ENCODE data around the gene TRABD2A.
"Not testable (repeated sequence)": the region's sequence is repeated elsewhere in the genome, so short reads cannot be mapped to it uniquely, and the experiment has no call there.

The TRABD2A gene

DNA sequence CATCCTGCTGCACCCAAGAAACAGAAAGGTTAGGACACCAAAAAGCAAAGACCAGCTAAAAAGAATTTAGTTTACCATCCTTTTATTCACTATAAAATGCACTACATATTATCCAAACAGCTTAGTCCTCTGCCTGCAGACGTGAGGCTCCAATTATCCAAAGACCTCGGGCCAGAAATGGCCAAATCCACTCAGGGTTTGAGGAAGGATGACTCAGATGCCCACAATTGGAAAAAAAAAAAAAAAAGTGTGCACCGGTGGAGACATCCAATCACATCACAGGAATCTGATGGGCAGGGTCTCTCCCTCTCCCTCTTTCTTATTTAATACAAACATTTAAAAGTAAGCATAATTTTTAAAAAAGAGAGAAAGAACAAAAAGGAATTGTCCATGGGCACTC, 65.7 kb downstream of the TRABD2A start:
- no peak for DNase-seq

GRCh38 chr2:84811839-84812431, 68.9 kb downstream of the TRABD2A start:
- DNase-seq = no peak

- no peak for DNase-seq
Measured at GRCh38 chr2:84808279-84808678, 72.6 kb downstream of the TRABD2A start.

GRCh38 chr2:84807063-84807485, 73.8 kb downstream of the TRABD2A start:
- DNase-seq = no peak

DNA sequence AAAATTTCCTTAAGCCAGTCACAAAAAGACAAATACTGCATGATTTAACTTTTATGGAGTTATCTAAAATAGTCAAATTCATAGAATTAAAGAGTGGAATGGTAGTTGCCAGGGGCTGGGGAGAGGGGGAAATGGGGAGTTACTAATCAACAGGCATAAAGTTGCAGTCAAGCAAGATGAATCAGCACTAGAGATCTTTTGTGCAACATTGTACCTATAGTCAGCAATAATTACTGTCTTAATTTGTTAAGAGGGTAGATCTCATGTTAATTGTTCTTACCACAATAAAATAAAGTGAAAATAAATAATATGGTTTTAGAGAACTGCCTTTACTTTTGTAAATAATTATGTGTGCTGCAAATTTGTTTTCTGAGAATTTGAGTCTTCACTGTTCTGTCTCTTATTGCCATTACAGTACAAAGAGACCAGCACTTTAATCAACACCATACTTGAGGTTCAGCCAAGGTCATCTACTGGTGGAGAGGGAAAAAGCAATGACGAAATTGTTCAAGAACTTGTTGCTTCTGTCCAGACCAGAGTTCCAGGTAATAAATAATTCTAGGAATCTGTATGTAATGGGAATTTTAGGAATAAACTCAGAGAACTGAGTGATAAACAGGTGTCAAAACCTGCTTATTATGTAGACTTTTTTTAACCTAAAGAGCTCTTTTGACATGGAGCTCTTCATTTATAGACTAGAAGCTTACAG, 75.5 kb downstream of the TRABD2A start:
- DNase-seq = no peak

DNA sequence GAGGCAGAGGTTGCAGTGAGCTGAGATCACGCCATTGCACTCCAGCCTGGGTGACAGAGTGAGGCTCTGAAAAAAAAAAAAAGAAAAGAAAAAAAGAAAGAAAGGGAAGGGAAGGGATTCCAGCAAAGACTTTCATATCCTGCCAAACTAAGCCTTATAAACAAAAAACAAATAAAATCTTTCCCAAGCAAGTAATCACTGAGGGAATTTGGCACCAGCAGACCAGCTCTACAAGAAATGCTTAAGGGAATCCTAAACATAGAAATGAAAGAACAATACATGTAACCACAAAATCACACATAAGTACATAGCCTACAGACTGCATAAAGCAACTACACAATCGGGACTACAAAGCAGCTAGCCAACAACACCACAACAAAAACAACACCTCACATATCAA, 79.1 kb downstream of the TRABD2A start:
- DNase-seq = no peak

GRCh38 chr2:84800194-84800805, 80.6 kb downstream of the TRABD2A start:
- DNase-seq = no peak

DNA sequence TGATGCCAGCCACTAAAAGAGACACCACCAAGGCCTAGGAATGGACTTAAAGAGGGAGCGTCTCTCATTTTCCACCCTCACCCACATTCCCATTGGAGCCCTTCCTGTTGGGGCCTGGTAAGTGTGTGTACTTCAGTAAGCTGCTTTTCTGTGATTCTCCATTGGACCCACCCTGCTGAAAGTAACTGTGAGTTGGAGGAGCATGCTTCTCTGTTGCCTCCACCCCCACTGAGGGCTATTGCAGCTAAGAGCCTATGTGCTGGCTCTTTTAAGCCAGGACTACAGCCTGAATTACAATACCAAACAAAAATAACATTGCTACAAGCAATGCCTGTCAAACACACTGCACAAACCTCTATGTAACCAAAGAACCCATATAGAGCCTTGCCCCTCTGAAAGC, 81.1 kb downstream of the TRABD2A start:
- DNase-seq = no peak

GRCh38 chr2:84797271-84797670, 83.6 kb downstream of the TRABD2A start:
- DNase-seq = no peak

- DNase-seq = no peak
Measured at GRCh38 chr2:84796798-84797197, 84.1 kb downstream of the TRABD2A start.

- DNase-seq = no peak
Measured at GRCh38 chr2:84793641-84794040, 87.2 kb downstream of the TRABD2A start.

DNA sequence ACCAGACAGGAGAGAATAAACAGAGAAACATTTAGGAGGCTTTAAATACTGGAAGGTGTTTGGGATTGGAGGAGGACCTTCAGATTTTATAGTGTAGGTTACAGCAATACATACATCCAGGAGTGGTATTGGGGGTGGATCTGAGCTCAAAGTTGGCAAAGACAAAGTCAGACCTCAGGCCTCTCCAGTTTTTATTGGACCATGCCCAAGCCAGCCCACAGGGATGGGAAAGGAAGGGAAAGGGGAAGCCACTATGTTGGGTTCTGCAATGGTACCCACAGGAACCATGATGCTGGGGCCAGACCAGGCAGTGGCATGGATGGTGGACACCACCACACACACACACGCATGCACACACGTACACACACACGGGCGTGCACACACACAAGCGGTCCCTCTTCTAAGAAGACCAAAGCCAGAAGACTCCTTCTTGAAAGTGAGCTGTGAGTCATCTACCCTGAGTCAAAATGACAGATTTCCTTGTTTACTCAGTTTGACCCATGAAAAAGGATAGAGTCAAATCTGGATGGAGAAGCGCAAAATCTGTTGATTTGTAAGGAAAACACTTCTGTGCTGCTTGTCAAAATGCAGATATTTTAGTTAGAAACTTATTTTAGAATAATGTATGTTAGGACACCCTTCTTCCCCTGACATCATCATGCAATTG, 87.9 kb downstream of the TRABD2A start:
- no peak for DNase-seq

- no peak for DNase-seq
Measured at GRCh38 chr2:84788498-84788897, 92.4 kb downstream of the TRABD2A start.

- DNase-seq = no peak
Measured at GRCh38 chr2:84788027-84788426, 92.9 kb downstream of the TRABD2A start.

DNA sequence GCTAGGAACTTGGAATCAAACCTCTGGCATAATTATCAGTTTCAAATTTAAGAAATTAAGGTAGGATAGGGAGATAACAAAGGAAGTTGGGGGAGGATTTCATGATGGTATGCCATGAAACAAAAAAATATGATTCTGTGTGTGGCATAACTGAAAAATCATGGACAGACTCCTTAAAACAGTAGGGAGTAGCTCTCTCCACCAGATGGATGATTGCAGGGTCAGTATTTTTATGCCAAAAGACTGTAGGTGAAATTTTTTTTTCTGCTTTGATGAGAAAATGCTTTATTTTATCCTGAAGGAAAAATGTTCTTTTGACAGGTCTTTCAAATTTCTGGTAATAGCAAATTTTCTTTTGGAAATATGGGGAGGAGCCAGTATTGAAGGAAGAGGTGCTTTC, 94.3 kb downstream of the TRABD2A start:
- DNase-seq = no peak

- DNase-seq = no peak
Measured at GRCh38 chr2:84785950-84786349, 94.9 kb downstream of the TRABD2A start.

DNA sequence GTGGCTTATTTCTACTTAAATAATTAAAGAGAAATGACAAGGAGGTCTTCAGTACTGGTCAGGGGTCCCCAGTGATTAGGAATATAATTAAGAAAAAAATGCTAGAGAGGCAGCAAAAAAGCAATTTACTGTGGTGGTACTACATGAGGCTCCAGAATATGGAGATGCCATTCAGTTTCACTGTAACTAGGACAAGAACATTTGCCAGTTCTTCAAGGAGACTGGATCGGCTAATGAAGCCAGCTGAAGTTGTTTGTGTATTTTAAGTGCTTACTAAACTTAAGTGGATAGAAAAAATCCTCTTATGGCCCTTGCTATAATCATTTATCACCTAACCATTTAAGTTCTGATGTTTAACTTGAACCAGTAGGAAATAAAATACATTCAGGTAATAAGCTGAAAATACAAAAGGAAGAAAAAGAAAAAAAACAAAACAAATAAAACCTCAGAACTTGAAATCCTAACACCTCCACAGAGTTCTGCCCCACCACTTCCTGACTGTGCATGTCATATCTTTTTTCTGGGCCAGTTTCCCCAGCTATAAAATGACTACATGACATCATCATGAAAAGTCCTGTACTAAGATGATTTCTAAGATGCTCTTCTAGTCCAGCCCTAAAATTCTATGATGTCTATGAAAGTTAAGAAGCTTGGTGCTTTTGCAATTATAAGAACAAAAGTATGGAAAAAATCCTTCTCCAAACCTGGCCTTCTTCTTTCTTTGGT, 98.0 kb downstream of the TRABD2A start:
- DNase-seq = no peak

DNA sequence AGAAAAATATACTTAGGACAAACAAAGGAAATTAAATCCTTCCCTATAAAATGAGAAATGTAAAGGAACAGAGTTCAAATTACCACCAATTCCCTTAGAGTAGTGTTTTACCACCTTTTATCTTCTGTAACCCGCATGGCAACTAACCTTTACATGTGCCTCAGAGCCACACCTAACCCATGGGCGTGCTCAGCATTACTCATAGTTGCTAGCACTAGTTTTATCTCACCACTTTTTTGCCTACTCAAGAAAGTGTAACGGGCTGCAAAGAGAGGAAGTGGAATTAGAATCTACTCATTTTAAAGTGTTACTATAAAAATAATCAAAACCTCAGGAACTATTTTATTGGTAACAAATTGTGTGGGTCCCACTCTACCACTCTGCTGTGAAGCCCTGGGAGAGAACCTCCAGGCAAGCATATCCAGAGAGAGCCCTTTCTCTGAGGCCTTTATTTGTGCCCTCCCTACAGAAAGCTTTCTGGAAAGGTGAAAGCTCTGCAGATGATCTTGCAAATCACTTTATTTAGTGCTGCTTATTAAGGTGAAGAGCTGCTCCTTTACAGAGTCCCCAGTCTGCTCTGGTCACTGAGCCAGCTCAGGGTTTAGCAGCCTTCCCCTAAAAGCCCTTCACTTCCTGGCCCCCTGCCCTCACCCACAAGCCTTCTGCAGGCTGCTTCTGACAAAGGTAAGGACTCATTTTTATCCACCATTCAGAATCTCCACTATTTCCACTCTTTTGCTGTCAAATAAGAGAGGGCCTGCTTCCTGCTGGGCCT, 98.8 kb downstream of the TRABD2A start:
- no peak for DNase-seq

DNA sequence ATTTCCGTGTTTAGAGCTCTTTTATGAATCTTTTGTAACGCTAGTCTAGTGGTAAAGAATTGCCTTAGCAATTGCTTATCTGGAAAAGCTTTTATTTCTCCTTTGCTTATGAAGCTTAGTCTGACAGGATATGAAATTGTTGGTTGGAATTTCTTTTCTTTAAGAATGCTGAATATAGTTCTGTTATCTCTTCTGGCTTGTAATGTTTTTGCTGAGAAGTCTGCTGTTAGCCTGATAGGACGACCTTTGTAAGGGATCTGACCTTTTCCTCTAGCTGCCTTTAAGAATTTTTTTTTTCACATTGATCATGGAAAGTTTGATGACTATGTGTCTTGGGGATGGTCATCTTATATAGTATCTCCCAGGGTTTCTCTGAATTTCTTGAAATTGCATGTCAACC, 101.1 kb downstream of the TRABD2A start:
- no peak for DNase-seq

DNA sequence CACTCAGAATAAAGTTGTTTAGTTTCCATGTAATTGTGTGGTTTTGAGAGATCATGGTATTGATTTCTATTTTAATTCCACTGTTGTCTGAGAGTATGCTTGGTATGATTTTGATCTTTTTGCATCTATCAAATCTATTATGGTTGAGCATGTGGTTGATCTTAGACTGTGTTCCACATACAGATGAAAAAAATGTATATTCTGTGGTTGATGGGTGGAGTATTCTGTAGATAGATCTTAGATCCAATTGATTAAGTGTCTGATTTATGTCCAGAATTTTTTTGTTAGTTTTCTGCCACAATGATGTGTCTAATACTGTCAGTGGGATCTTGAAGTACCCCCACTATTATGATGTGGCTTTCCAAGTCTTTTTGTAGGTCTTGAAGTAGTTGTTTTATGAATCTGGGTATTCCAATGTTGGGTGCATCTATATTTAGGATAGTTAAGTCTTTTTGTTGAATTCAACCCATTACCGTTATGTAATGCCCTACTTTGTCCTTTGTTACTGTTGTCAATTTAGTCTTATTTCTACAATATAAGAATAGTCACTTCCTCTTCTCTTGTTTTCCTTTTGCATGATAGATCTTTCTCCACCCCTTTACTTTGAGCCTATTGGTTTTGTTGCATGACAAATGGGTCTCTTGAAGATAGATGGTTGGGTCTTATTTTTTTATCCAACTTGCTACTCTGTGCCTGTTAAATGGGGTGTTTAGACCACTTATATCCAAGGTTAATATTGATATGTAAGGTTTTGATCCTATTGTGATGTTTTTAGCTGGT, 101.8 kb downstream of the TRABD2A start:
- DNase-seq = no peak

DNA sequence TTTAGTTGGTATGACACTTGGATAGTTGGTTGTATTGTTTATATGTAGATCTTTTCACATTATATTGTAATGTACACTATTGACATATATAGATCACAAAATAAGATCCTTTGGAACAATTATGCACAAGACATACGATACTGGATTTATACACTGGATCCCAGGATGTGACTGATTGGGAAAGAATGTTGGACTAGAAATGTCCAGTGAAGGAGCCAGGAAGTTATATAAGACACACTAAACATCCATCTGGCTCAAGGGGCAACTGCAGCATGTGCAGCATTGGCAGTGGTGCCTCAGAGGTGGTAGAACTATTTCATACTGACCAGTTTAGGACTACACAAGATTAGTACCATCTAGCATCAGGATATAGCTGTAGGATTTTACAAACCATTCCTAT, 104.9 kb downstream of the TRABD2A start:
- peak; percentile 7 for DNase-seq

- not testable (repeated sequence) for DNase-seq
Measured at GRCh38 chr2:84773562-84773961, 107.3 kb downstream of the TRABD2A start.

All from 8988T (cell line).